ENCODE data around the gene IRS1. TPM values are rescaled to one million over a fixed set of nuclear protein-coding genes. Genes with fewer than 3 reads are reported as not detected.

Gene IRS1
- total RNA-seq, 1 donor from 2014 or later, result 19.8 TPM

GRCh38 chr2:226818930-226819329 lies 19.3 kb upstream of the IRS1 start:
- H3K36me3 Mint-ChIP-seq (ENCODE audit: unreplicated experiment), result no peaks in the 10 kb centered on the region
- DNase-seq (ENCODE audit: extremely low spot score, unreplicated experiment), result no peak
- no peak overlapping the region for H3K4me3 Mint-ChIP-seq (ENCODE audit: unreplicated experiment)
- no peaks in the 10 kb centered on the region for H3K4me1 Mint-ChIP-seq (ENCODE audit: unreplicated experiment)
- peaks cover 4% of the 10 kb centered on the region for H3K9me3 Mint-ChIP-seq (ENCODE audit: unreplicated experiment)
- H3K27me3 Mint-ChIP-seq (ENCODE audit: unreplicated experiment), result peaks cover 14% of the 10 kb centered on the region
- H3K27ac Mint-ChIP-seq (ENCODE audit: unreplicated experiment), result no peak overlapping the region
- TF ChIP-seq CTCF (IDR thresholded peaks at IDR 0.05), result no peak

- TF ChIP-seq CTCF (IDR thresholded peaks at IDR 0.05), result peak; percentile 48
- Mint-ChIP-seq H3K4me3 (ENCODE audit: unreplicated experiment) (no peak overlapping the region), H3K9me3 (ENCODE audit: unreplicated experiment) (no peaks in the 10 kb centered on the region)
Measured at GRCh38 chr2:226813148-226813701, 13.6 kb upstream of the IRS1 start.

GRCh38 chr2:226803410-226803809 lies 3.8 kb upstream of the IRS1 start:
- peaks cover 32% of the 10 kb centered on the region for H3K27me3 Mint-ChIP-seq (ENCODE audit: unreplicated experiment)
- H3K4me3 Mint-ChIP-seq (ENCODE audit: unreplicated experiment), result no peak overlapping the region
- H3K4me1 Mint-ChIP-seq (ENCODE audit: unreplicated experiment), result peaks cover 6% of the 10 kb centered on the region
- DNase-seq (ENCODE audit: extremely low spot score, unreplicated experiment), result no peak
- H3K36me3 Mint-ChIP-seq (ENCODE audit: unreplicated experiment), result no peaks in the 10 kb centered on the region
- TF ChIP-seq CTCF (IDR thresholded peaks at IDR 0.05), result no peak
- no peaks in the 10 kb centered on the region for H3K9me3 Mint-ChIP-seq (ENCODE audit: unreplicated experiment)
- no peak overlapping the region for H3K27ac Mint-ChIP-seq (ENCODE audit: unreplicated experiment)

More at GRCh38 chr2:226813148-226813701, 13.6 kb upstream of the IRS1 start:
- no peak for DNase-seq (ENCODE audit: extremely low spot score, unreplicated experiment)
- Mint-ChIP-seq H3K4me1 (ENCODE audit: unreplicated experiment) (no peaks in the 10 kb centered on the region), H3K27me3 (ENCODE audit: unreplicated experiment) (peaks cover 30% of the 10 kb centered on the region), H3K36me3 (ENCODE audit: unreplicated experiment) (no peaks in the 10 kb centered on the region), H3K27ac (ENCODE audit: unreplicated experiment) (no peak overlapping the region)

GRCh38 chr2:226802573-226802972 lies 3.0 kb upstream of the IRS1 start:
- Mint-ChIP-seq H3K27ac (ENCODE audit: unreplicated experiment) (no peak overlapping the region), H3K4me3 (ENCODE audit: unreplicated experiment) (no peak overlapping the region), H3K9me3 (ENCODE audit: unreplicated experiment) (no peaks in the 10 kb centered on the region), H3K36me3 (ENCODE audit: unreplicated experiment) (no peaks in the 10 kb centered on the region), H3K4me1 (ENCODE audit: unreplicated experiment) (peaks cover 11% of the 10 kb centered on the region), H3K27me3 (ENCODE audit: unreplicated experiment) (peaks cover 28% of the 10 kb centered on the region)
- DNase-seq (ENCODE audit: extremely low spot score, unreplicated experiment), result no peak
- TF ChIP-seq CTCF (IDR thresholded peaks at IDR 0.05), result peak; percentile 77

GRCh38 chr2:226800941-226801784 lies 1.5 kb upstream of the IRS1 start:
- Mint-ChIP-seq H3K9me3 (ENCODE audit: unreplicated experiment) (no peaks in the 10 kb centered on the region), H3K4me3 (ENCODE audit: unreplicated experiment) (no peak overlapping the region), H3K27ac (ENCODE audit: unreplicated experiment) (no peak overlapping the region), H3K36me3 (ENCODE audit: unreplicated experiment) (peaks cover 8% of the 10 kb centered on the region), H3K4me1 (ENCODE audit: unreplicated experiment) (peaks cover 24% of the 10 kb centered on the region), H3K27me3 (ENCODE audit: unreplicated experiment) (peaks cover 19% of the 10 kb centered on the region)
- TF ChIP-seq CTCF (IDR thresholded peaks at IDR 0.05), result no peak
- no peak for DNase-seq (ENCODE audit: extremely low spot score, unreplicated experiment)

Measured in osteocyte (in vitro differentiated cells).